ENCODE data around the gene POR. TPM values are rescaled to one million over a fixed set of nuclear protein-coding genes. Genes with fewer than 3 reads are reported as not detected.

The POR gene
- 94.5 and 110 TPM in 2 replicates for total RNA-seq

DNA sequence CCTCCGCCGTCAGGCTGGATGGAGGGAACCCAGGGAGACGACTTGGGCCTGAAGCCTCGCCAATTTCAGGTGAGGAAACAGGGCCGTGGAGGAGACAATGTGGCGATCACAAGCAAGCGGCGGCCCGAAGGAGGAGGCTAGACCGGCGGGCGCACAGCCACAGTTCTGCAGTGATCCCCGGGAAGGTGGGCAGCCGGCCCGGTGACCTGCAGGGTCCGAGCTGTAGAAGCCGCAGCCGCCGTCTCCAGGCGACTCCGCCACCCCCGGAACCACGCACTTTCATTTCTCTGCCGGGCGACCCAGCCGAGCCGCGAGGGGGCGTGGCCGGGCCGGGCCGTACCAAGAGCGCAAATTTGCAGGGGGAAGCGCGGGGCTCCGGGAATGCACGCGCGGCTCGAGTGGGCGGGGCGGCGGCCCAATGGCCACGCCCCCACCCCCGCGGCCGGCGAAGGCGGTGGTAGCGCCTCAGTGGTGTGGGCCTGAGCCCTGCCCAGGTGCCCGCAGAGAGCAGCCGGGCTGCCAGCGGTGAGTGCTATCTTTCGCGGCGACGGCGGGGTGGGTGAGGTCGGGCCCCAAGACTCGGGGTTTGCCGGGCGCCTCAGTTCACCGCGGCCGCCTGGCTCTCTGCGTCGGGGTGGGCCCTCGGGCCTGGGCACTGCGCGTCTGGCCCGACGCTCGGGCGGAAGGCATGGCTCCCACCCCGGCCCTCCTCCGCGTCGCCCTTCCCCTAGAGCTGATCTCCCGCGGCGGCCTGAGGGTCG lies at the start of gene POR:
TSS of gene POR (plus strand) at position 501 of the 761 bp plus-strand sequence. CDS start 38,847 bp downstream, outside the sequence.

DNA sequence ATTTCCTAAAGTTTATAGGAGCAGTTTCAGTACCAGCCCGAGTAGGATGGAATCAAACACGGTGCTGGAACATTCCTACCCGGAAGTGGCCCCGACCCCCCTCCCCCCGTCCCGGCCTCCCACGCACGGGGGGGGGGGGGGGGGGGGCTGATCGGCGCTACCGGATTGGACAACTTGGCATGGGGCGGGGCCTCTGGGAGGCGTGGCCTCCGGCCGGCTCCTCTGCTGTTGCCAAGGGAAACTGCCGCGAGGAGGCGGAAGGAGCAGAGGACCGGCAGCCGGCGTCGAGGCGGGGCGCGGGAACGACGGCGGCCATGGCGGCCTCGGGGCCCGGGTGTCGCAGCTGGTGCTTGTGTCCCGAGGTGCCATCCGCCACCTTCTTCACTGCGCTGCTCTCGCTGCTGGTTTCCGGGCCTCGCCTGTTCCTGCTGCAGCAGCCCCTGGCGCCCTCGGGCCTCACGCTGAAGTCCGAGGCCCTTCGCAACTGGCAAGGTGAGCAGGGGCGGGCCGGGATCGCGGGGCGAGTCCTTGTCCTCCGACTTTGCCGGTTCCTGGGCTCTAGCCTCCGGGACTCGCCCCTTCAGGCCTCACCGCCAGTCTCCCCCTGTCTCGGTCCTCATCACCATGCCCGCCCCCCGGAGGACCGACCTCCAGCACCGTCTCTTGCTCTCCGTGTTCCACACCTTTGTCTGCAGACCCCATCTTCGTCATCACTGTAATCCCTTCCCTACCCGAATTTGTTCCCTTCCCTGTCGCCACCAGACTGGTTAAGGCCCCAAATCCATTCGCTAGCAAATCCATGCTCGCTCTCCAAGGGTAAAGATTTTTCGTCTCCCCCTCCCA lies 36.0 kb upstream of the POR start, which contains the start of gene RHBDD2:
TSS of gene RHBDD2 (plus strand) at position 266 of the 843 bp plus-strand sequence. CDS start at position 315, 49 bp downstream.

DNA sequence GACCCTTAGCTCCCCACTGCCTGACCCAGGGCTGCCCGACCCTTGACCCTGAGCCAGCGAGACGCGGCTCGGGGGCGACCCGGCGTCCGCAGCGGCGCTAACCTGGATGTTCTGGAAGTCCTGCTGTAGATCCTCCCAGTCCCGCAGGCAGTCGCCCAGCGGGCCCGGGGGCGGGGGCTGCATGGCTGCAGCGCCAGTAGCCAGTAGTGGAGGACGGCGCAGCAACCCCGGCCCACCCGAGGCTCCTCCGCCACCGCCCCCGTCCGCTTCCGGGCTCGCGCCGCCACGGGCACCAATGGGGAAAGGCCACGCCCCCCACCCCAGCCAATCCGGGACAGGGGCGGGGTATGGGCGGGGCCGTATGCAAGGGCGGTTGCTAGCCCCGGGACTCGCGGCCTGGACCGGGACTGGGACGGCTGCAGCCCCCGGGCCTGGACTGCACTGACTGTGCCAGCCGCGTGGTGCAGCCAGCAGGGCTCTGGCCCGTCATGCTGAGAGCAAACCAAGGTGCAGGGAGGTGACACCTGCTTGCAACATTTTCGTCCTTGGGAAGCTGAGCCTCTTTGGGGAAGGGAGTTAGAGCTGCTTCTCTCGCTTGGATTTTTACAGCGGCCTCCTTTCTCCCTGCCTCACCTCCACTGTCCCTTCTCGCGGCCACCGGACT lies 79.6 kb downstream of the POR start, which contains the start of gene TMEM120A:
TSS of gene TMEM120A (minus strand) at position 208 of the 664 bp plus-strand sequence. CDS start at position 183, 25 bp downstream.

Other genes with a start within 250 kb of the POR start
- gene HIP1, start 176.2 kb upstream of the POR start, total RNA-seq = 4.0 and 6.5 TPM in 2 replicates
- not detected in 2 replicates for gene CCL26, start 142.9 kb upstream of the POR start, total RNA-seq
- gene CCL24, start 101.3 kb upstream of the POR start, total RNA-seq = not detected in 2 replicates
- gene RHBDD2, start 36.1 kb upstream of the POR start, total RNA-seq = 43.1 and 49.9 TPM in 2 replicates
- 18.0 and 19.5 TPM in 2 replicates for gene TMEM120A, start 79.4 kb downstream of the POR start, total RNA-seq
- gene STYXL1, start 132.8 kb downstream of the POR start, total RNA-seq = 64.3 and 73.5 TPM in 2 replicates
- 173 and 222 TPM in 2 replicates for gene MDH2, start 133.0 kb downstream of the POR start, total RNA-seq